GM12878 (cell line): ENCODE measurements around the gene COLQ. TPM values are rescaled to one million over a fixed set of nuclear protein-coding genes. Genes with fewer than 3 reads are reported as not detected.

ENCODE experiments used
- ATAC-seq: fragments of 200-7000 bp; cut with Tn5 transposase; 3 replicates; pipeline ENCODE4 v1.9.1; 2020; ENCODE audit warnings: mild to moderate bottlenecking, moderate library complexity
- BruUV-seq: library from RNA; stranded (reverse); fragments of 400-500 nt; replicated peaks from 2 replicates; lab custom pipeline; 2021; lab: Mats Ljungman, UMichigan
- CTCF ChIA-PET: fragments of 300-600 bp; sonication (Branson Sonifier 250); formaldehyde crosslinking; extraction: SDS; loops from one replicate; lab custom pipeline; 2021; ENCODE audit warnings: inconsistent platforms; lab: Yijun Ruan, JAX
- POLR2A ChIA-PET: fragments of 350-600 bp; formaldehyde crosslinking; extraction: SDS; loops from one replicate; lab custom pipeline; 2021; ENCODE audit warnings: inconsistent platforms; lab: Charles Lee
- RAD21 ChIA-PET: fragments of 300-600 bp; sonication (Branson Sonifier 250); formaldehyde crosslinking; loops from one replicate; lab custom pipeline; 2023; ENCODE audit warnings: antibody characterized with exemption; ENCODE audit not compliant: unreplicated experiment; lab: Charles Lee
- SMC1A ChIA-PET: fragments of 300-600 bp; sonication (Branson Sonifier 250); formaldehyde crosslinking; loops from one replicate; lab custom pipeline; 2023; ENCODE audit not compliant: unreplicated experiment, uncharacterized antibody; lab: Charles Lee
- DNase-seq: peaks from one replicate; pipeline ENCODE4 v3.0.0-alpha.2; 2011; ENCODE audit warnings: low read depth, low spot score
- FAIRE-seq: peaks from 3 replicates; lab custom pipeline; 2011; peaks lifted over from hg19 to GRCh38; lab: Jason Lieb, UNC
- H2AFZ ChIP-seq: 2 replicates; pipeline ENCODE4 v1.6.0; 2011; ENCODE audit warnings: low read depth, low read length, control low read depth; ENCODE audit not compliant: control insufficient read depth
- H3K27ac ChIP-seq: 2 replicates; pipeline ENCODE4 v1.5.1; 2011; ENCODE audit warnings: control low read depth; ENCODE audit not compliant: control insufficient read depth, insufficient read depth
- H3K27me3 ChIP-seq, 2 experiments: replicated peaks in 1 of 2; 2 replicates each; pipeline versions ENCODE4 v1.6.0 to v1.6.1; 2011; ENCODE audit warnings: low read length in 1 of 2; ENCODE audit not compliant: control insufficient read depth in 2 of 2, insufficient read depth in 2 of 2
- H3K36me3 ChIP-seq, 2 experiments: 2 replicates each; pipeline ENCODE4 v1.5.1; 2011; ENCODE audit warnings: low read length in 1 of 2; ENCODE audit not compliant: control insufficient read depth in 2 of 2, insufficient read depth in 2 of 2
- H3K4me1 ChIP-seq: 2 replicates; pipeline ENCODE4 v1.6.1; 2011; ENCODE audit warnings: mild to moderate bottlenecking, low read length, moderate library complexity, mixed read lengths; ENCODE audit not compliant: control insufficient read depth, insufficient read depth
- H3K4me2 ChIP-seq: 2 replicates; pipeline ENCODE4 v1.6.0; 2011; ENCODE audit warnings: control low read depth; ENCODE audit not compliant: control insufficient read depth, insufficient read depth
- H3K4me3 ChIP-seq: fragments of 200-600 bp; sonication (generic); 2 replicates; pipeline ENCODE4 v1.5.1; 2016
- H3K79me2 ChIP-seq: 2 replicates; pipeline ENCODE4 v1.6.0; 2011; ENCODE audit warnings: low read length; ENCODE audit not compliant: control insufficient read depth, insufficient read depth
- H3K9ac ChIP-seq: 2 replicates; pipeline ENCODE4 v1.8.0; 2011; ENCODE audit warnings: low read length, control low read depth, mixed read lengths; ENCODE audit not compliant: control insufficient read depth, insufficient read depth
- H3K9me3 ChIP-seq: replicated peaks from 3 replicates; pipeline ENCODE4 v1.5.1; 2011; ENCODE audit warnings: mild to moderate bottlenecking, low read length; ENCODE audit not compliant: control insufficient read depth, insufficient read depth
- H4K20me1 ChIP-seq: 2 replicates; pipeline ENCODE4 v1.6.0; 2011; ENCODE audit not compliant: control insufficient read depth, insufficient read depth
- BHLHE40 ChIP-seq, 2 experiments: fragments of 450-650 bp in 1 of 2; IDR thresholded peaks; 2 replicates each; pipeline ENCODE4 v1.6.1; 2011 to 2017; ENCODE audit warnings: low read depth in 2 of 2, borderline replicate concordance in 1 of 2, improper control_type of control experiment in 1 of 2, low read length in 1 of 2, mild to moderate bottlenecking in 1 of 2
- FOXM1 ChIP-seq: IDR thresholded peaks from 2 replicates; pipeline ENCODE4 v1.6.1; 2012; ENCODE audit warnings: low read depth, mild to moderate bottlenecking, inconsistent platforms, low read length, moderate library complexity
- LARP7 ChIP-seq: fragments of 450-650 bp; IDR thresholded peaks from 2 replicates; pipeline ENCODE4 v1.6.1; 2017; ENCODE audit warnings: mild to moderate bottlenecking
- MAX ChIP-seq: IDR thresholded peaks from 2 replicates; pipeline ENCODE4 v1.6.1; 2012; ENCODE audit warnings: low read depth, low read length, improper control_type of control experiment
- NFYB ChIP-seq: IDR thresholded peaks from 2 replicates; pipeline ENCODE4 v1.6.1; 2011; ENCODE audit warnings: low read depth, mild to moderate bottlenecking, low read length, improper control_type of control experiment, moderate library complexity; ENCODE audit not compliant: insufficient read depth
- SP1 ChIP-seq: IDR thresholded peaks from one replicate; pipeline ENCODE4 v1.6.1; 2011; ENCODE audit warnings: low read depth, low read length
- ZBED1 ChIP-seq: IDR thresholded peaks from 2 replicates; pipeline ENCODE4 v1.6.1; 2016; ENCODE audit warnings: borderline replicate concordance
- ZNF24 ChIP-seq: fragments of 450-650 bp; IDR thresholded peaks from 2 replicates; pipeline ENCODE4 v1.6.1; 2017; ENCODE audit warnings: antibody characterized with exemption, mild to moderate bottlenecking
- ZNF274 ChIP-seq: IDR thresholded peaks from one replicate; pipeline ENCODE4 v1.8.0; 2011; ENCODE audit not compliant: insufficient read length, insufficient read depth
- WGBS: methylation state at CpG from one replicate; pipeline ENCODE4 v1.1.6; 2016; ENCODE audit warnings: low lambda C conversion rate; ENCODE audit not compliant: insufficient replicate concordance, insufficient coverage; ENCODE audit errors: missing lambda C conversion rate; 5-methylcytosine and 5-hydroxymethylcytosine counted together
- in situ Hi-C: fragments of 300-500 bp; cut with MboI; formaldehyde crosslinking; loops from 9 replicates; pipeline ENCODE4 v1.14.3; 2018; ENCODE audit warnings: mixed read lengths
- intact Hi-C: fragments of 100-400 bp; cut with micrococcal nuclease; formaldehyde crosslinking; loops from one replicate; pipeline ENCODE4 v1.14.2; 2022; ENCODE audit not compliant: unreplicated experiment
- polyA plus RNA-seq, 11 experiments: library from polyadenylated mRNA; depleted of rRNA in 4 of 11; unstranded in 6 of 11; stranded (reverse) in 5 of 11; fragments of >200 nt; fragmentation: Nextera tagmentation in 4 of 11; fragmentation: Illumina TruSeq in 1 of 11; extraction: Ambion mirVana in 4 of 11; extraction: Trizol in 1 of 11; gene quantifications; 1 replicate in 1 of 11; 2 replicates in 10 of 11; pipeline versions ENCODE4 v1.2.1 to v1.2.3, GENCODE V29; 2011 to 2016; ENCODE audit warnings: inconsistent platforms in 2 of 11, missing spikeins in 2 of 11, low read depth in 1 of 11
- total RNA-seq, 4 experiments: library from RNA; depleted of rRNA in 3 of 4; stranded (reverse); fragments of >200 nt in 3 of 4; fragmentation: Illumina TruSeq in 1 of 4; extraction: Trizol in 1 of 4; gene quantifications; 2 replicates each; pipeline versions ENCODE4 v1.2.1 to v1.2.3, GENCODE V29; 2013 to 2021
- TF ChIP-seq, protein P1 (sequence below): IDR thresholded peaks from 2 replicates; pipeline ENCODE4 v1.6.1; 2011; ENCODE audit warnings: borderline replicate concordance, low read depth, mild to moderate bottlenecking, moderate library complexity, mixed read lengths, low read length; ENCODE audit not compliant: insufficient read depth; ENCODE audit errors: extremely low read length

The COLQ gene
- total and polyA plus RNA-seq, 10 of the 15 experiments (the other 5 are each of a cell fraction or from before 2014, with no cell fraction given): 0.13 to 2.7 (median 0.70) TPM

DNA sequence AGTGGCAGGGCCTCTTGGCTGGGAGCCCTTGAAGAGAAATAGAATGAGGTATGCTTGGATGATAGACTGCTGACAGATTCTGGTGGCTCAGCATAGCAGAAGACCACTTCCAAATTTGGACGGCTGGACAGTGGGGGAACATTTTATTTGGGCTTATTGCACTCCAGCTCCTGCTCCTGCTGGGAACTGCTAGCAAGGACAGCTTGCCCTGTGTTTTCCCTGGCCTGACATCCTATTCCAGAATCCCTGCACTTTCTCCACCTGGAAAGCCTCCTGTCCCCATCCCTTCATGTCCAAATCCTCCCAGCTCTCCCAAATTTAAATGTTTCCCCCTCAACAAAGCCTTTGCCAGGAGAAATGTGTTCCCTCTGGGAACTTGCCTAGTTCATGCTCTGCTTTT lies 9.8 kb upstream of the COLQ start:
- no peak overlapping the region for H3K27ac ChIP-seq
- ATAC-seq: no peak

GRCh38 chr3:15528854-15529537 lies 7.5 kb upstream of the COLQ start:
- no peak for FAIRE-seq
- ATAC-seq: no peak
- no peaks in the 10 kb centered on the region for H3K36me3 ChIP-seq
- H3K4me2 ChIP-seq: no peak overlapping the region
- no peaks in the 10 kb centered on the region for H3K9me3 ChIP-seq
- no peaks in the 10 kb centered on the region for H3K27me3 ChIP-seq
- H4K20me1 ChIP-seq: no peaks in the 10 kb centered on the region
- no TSS peak for BruUV-seq
- H3K27ac ChIP-seq: no peak overlapping the region
- no peak overlapping the region for H3K9ac ChIP-seq
- SMC1A ChIA-PET: interaction anchor here (1.0 to 4.7 kb wide), 3 partner anchors 14 to 28 kb away, joined by 3 to 58 read pairs (median 4); no protein-coding TSS in a partner anchor
- 74% methylated on average over 4 of the region's 4 CpGs for WGBS
- TF ChIP-seq NFYB (no peak), SP1 (no peak), FOXM1 (no peak), ZBED1 (no peak), LARP7 (no peak), BHLHE40 (IDR thresholded peaks at IDR 0.05; ENCODE audit: borderline replicate concordance in 1 of 2, low read depth in 2 of 2, low read length in 1 of 2) (no peak), ZNF24 (no peak), MAX (no peak)
- POLR2A ChIA-PET: interaction anchor here (0.5 kb wide), 1 partner anchor 125 kb away, joined by 3 read pairs; no protein-coding TSS in a partner anchor
- CTCF ChIA-PET: interaction anchor here (0.6 to 5.4 kb wide), 6 partner anchors 9 to 615 kb away, joined by 3 to 72 read pairs (median 3); no protein-coding TSS in a partner anchor
- RAD21 ChIA-PET: interaction anchor here (3.1 kb wide), 1 partner anchor 28 kb away, joined by 49 read pairs; no protein-coding TSS in a partner anchor
- no peak overlapping the region for H2AFZ ChIP-seq
- H3K4me3 ChIP-seq: no peak overlapping the region
- no peaks in the 10 kb centered on the region for H3K79me2 ChIP-seq
- intact Hi-C loops: no loop called here
- in situ Hi-C loops: no loop called here
- no peaks in the 10 kb centered on the region for H3K4me1 ChIP-seq
- DNase-seq: no peak

More for the DNA sequence above, 9.8 kb upstream of the COLQ start:
- 92% methylated on average over 1 of the region's 1 CpG for WGBS
- no peaks in the 10 kb centered on the region for H4K20me1 ChIP-seq
- no TSS peak for BruUV-seq
- intact Hi-C loops (no loop called here), in situ Hi-C loops (no loop called here)
- CTCF ChIA-PET: interaction anchor here (1.2 to 1.8 kb wide), 4 partner anchors 25 to 263 kb away, joined by 3 to 5 read pairs (median 4); no protein-coding TSS in a partner anchor
- RAD21 ChIA-PET: no interaction called here
- DNase-seq (no peak), FAIRE-seq (no peak)
- no peaks in the 10 kb centered on the region for H3K79me2 ChIP-seq
- H2AFZ ChIP-seq: no peak overlapping the region
- H3K4me1 ChIP-seq: no peaks in the 10 kb centered on the region
- H3K27me3 ChIP-seq: no peaks in the 10 kb centered on the region
- no peaks in the 10 kb centered on the region for H3K9me3 ChIP-seq
- no peak overlapping the region for H3K9ac ChIP-seq
- no peaks in the 10 kb centered on the region for H3K36me3 ChIP-seq
- POLR2A ChIA-PET: no interaction called here
- TF ChIP-seq ZNF274: no peak
- TF ChIP-seq, protein P1, sequence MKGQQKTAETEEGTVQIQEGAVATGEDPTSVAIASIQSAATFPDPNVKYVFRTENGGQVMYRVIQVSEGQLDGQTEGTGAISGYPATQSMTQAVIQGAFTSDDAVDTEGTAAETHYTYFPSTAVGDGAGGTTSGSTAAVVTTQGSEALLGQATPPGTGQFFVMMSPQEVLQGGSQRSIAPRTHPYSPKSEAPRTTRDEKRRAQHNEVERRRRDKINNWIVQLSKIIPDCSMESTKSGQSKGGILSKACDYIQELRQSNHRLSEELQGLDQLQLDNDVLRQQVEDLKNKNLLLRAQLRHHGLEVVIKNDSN: no peak
- SMC1A ChIA-PET: interaction anchor here (0.7 to 2.7 kb wide), 4 partner anchors 18 to 62 kb away, joined by 3 to 9 read pairs (median 3); no protein-coding TSS in a partner anchor
- no peak overlapping the region for H3K4me3 ChIP-seq
- H3K4me2 ChIP-seq: no peak overlapping the region
